ENCODE results near the gene CHGA. TPM values are rescaled to one million over a fixed set of nuclear protein-coding genes. Genes with fewer than 3 reads are reported as not detected.

CHGA gene
- total RNA-seq, 6 experiments from 2014 or later: not detected

GRCh38 chr14:92930737-92931602 is 8.0 kb downstream of the CHGA start:
- H3K4me3 Mint-ChIP-seq: no peak overlapping the region
- TF ChIP-seq CTCF (IDR thresholded peaks at IDR 0.05): no peak
- no peak overlapping the region for H3K27ac Mint-ChIP-seq
- peaks cover 8% of the 10 kb centered on the region for H3K4me1 Mint-ChIP-seq (ENCODE audit: low read depth)
- no peaks in the 10 kb centered on the region for H3K9me3 Mint-ChIP-seq
- no peak for DNase-seq
- H3K27me3 Mint-ChIP-seq (ENCODE audit: insufficient read depth): peaks cover 6% of the 10 kb centered on the region; the same call in 1 of the 2 replicates
- H3K36me3 Mint-ChIP-seq (ENCODE audit: low read depth): no peaks in the 10 kb centered on the region

- Mint-ChIP-seq H3K36me3 (ENCODE audit: low read depth) (no peaks in the 10 kb centered on the region), H3K4me3 (no peak overlapping the region), H3K27me3 (ENCODE audit: insufficient read depth) (peaks cover 6% of the 10 kb centered on the region; the same call in 1 of the 2 replicates), H3K4me1 (ENCODE audit: low read depth) (peaks cover 8% of the 10 kb centered on the region), H3K27ac (no peak overlapping the region), H3K9me3 (no peaks in the 10 kb centered on the region)
- DNase-seq: no peak
- TF ChIP-seq CTCF (IDR thresholded peaks at IDR 0.05): no peak
Observed at GRCh38 chr14:92931681-92932447, 8.9 kb downstream of the CHGA start.

DNA sequence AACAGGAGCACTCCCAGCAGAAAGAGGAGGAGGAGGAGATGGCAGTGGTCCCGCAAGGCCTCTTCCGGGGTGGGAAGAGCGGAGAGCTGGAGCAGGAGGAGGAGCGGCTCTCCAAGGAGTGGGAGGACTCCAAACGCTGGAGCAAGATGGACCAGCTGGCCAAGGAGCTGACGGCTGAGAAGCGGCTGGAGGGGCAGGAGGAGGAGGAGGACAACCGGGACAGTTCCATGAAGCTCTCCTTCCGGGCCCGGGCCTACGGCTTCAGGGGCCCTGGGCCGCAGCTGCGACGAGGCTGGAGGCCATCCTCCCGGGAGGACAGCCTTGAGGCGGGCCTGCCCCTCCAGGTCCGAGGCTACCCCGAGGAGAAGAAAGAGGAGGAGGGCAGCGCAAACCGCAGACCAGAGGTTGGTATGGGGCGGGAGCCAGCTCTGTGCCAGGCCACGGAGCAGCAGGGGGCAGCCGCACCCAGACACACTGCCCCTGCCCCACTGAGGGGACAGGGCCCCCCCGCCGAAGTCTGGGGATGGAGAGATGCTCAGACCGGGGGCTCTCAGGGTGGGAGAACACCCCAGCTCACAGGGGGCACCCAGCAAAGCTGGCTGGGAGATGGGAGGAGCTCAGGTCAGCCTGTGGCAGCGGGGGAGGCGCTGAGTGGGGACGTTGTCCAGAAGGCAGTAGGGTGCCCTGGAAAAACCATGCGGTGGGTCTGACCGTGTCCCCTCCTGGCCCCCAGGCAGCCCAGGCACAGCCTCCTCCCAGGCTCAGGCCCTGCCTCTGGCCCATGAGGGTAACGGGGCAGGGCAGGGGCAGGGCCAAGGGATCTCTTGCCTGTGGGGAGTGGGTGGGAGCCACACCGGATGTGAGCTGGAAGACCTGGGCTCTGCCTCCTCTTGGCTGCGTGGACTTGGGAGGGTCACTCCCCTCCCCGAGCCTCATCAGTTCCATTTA is 9.8 kb downstream of the CHGA start:
- H3K4me3 Mint-ChIP-seq: no peak overlapping the region
- H3K36me3 Mint-ChIP-seq (ENCODE audit: low read depth): no peaks in the 10 kb centered on the region
- no peaks in the 10 kb centered on the region for H3K9me3 Mint-ChIP-seq
- DNase-seq: no peak
- H3K27me3 Mint-ChIP-seq (ENCODE audit: insufficient read depth): peaks cover 8% of the 10 kb centered on the region; the same call in 1 of the 2 replicates
- no peak overlapping the region for H3K27ac Mint-ChIP-seq
- no peak for TF ChIP-seq CTCF (IDR thresholded peaks at IDR 0.05)
- H3K4me1 Mint-ChIP-seq (ENCODE audit: low read depth): peaks cover 8% of the 10 kb centered on the region

DNA sequence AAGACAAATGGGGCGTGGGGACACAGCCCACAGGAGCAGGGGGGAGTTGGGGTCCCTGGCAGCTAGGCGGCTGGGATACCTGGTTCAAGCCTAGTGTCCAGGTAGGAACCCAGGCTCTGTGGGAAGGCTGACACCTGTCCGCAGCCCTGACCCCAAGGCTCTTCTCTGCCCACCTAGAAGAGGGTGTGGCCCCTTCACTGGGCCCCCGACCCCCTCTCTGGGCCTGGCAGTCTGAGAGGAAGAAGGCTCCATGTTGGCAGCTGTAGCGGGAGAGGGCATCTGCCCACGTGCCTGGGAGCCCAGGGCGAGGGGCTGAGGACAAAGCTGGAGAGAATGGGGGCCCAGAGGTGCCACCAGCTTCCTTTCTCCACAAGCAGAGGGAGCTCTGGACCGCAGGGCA is 10.5 kb downstream of the CHGA start:
- peaks cover 5% of the 10 kb centered on the region for H3K27me3 Mint-ChIP-seq (ENCODE audit: insufficient read depth)
- TF ChIP-seq CTCF (IDR thresholded peaks at IDR 0.05): no peak
- peaks cover 8% of the 10 kb centered on the region for H3K4me1 Mint-ChIP-seq (ENCODE audit: low read depth)
- H3K27ac Mint-ChIP-seq: no peak overlapping the region
- H3K9me3 Mint-ChIP-seq: no peaks in the 10 kb centered on the region
- H3K36me3 Mint-ChIP-seq (ENCODE audit: low read depth): no peaks in the 10 kb centered on the region
- no peak for DNase-seq
- H3K4me3 Mint-ChIP-seq: no peak overlapping the region
